MM.1S (cell line): Measurements from ENCODE around the gene FOXN3.

Experiments
- DNase-seq: peaks from one replicate; pipeline ENCODE4 v3.0.0-alpha.2; 2015
- H2AFZ ChIP-seq: fragments of 300-600 bp; sonication (generic); 2 replicates; pipeline ENCODE4 v1.6.0; 2016; ENCODE audit warnings: antibody characterized with exemption, low read length
- H3F3A ChIP-seq: fragments of 300-600 bp; sonication (generic); 2 replicates; pipeline ENCODE4 v1.6.1; 2016; ENCODE audit warnings: mild to moderate bottlenecking, antibody characterized with exemption, low read length, moderate library complexity, mixed read lengths; ENCODE audit not compliant: insufficient read depth
- H3K27ac ChIP-seq: fragments of 300-600 bp; sonication (generic); 2 replicates; pipeline ENCODE4 v1.5.1; 2016; ENCODE audit warnings: mild to moderate bottlenecking, low read length
- H3K27me3 ChIP-seq: fragments of 300-600 bp; sonication (generic); replicated peaks from 2 replicates; pipeline ENCODE4 v1.6.0; 2016; ENCODE audit warnings: low read length; ENCODE audit not compliant: insufficient read depth
- H3K36me3 ChIP-seq: fragments of 300-600 bp; sonication (generic); replicated peaks from 2 replicates; pipeline ENCODE4 v1.6.1; 2016; ENCODE audit warnings: mild to moderate bottlenecking, low read length, mixed read lengths; ENCODE audit not compliant: insufficient read depth
- H3K4me1 ChIP-seq: fragments of 300-600 bp; sonication (generic); 2 replicates; pipeline ENCODE4 v1.6.1; 2016; ENCODE audit warnings: low read length, mixed read lengths
- H3K4me2 ChIP-seq: fragments of 300-600 bp; sonication (generic); 2 replicates; pipeline ENCODE4 v1.6.0; 2016; ENCODE audit warnings: low read depth, low read length
- H3K4me3 ChIP-seq: fragments of 300-600 bp; sonication (generic); 2 replicates; pipeline ENCODE4 v1.5.1; 2016; ENCODE audit warnings: low read length, mixed read lengths
- H3K79me2 ChIP-seq: fragments of 300-600 bp; sonication (generic); 2 replicates; pipeline ENCODE4 v1.6.1; 2016; ENCODE audit warnings: mixed run types, low read length, mixed read lengths
- H3K9ac ChIP-seq: fragments of 300-600 bp; sonication (generic); 2 replicates; pipeline ENCODE4 v1.6.1; 2016; ENCODE audit warnings: low read length, mixed read lengths
- H3K9me2 ChIP-seq: fragments of 300-600 bp; sonication (generic); replicated peaks from 2 replicates; pipeline ENCODE4 v1.6.1; 2016; ENCODE audit warnings: mild to moderate bottlenecking, low read length, mixed read lengths; ENCODE audit not compliant: insufficient read depth
- H3K9me3 ChIP-seq: fragments of 300-600 bp; sonication (generic); replicated peaks from 2 replicates; pipeline ENCODE4 v1.6.1; 2016; ENCODE audit warnings: mild to moderate bottlenecking, low read length, mixed read lengths; ENCODE audit not compliant: insufficient read depth
- H4K20me1 ChIP-seq: fragments of 300-600 bp; sonication (generic); 2 replicates; pipeline ENCODE4 v1.6.1; 2016; ENCODE audit warnings: mild to moderate bottlenecking, low read length, moderate library complexity, mixed read lengths; ENCODE audit not compliant: insufficient read depth
- EZH2 ChIP-seq: fragments of 300-600 bp; sonication (generic); optimal IDR thresholded peaks from 2 replicates; pipeline ENCODE3; 2017; ENCODE audit warnings: low read depth, mild to moderate bottlenecking, antibody characterized with exemption, low read length, mixed read lengths
- EZH2phosphoT487 ChIP-seq: fragments of 300-600 bp; sonication (generic); IDR thresholded peaks from 2 replicates; pipeline ENCODE4 v1.6.1; 2018; ENCODE audit warnings: antibody characterized with exemption, low read length
- TF ChIP-seq, protein P1 (sequence below): fragments of 300-600 bp; sonication (generic); IDR thresholded peaks from 2 replicates; pipeline ENCODE4 v1.5.1; 2016; ENCODE audit warnings: antibody characterized with exemption, low read length, mixed read lengths

FOXN3 gene

GRCh38 chr14:89447182-89447944 lies 30.3 kb upstream of the FOXN3 start:
- H3K79me2 ChIP-seq: no peaks in the 10 kb centered on the region
- no peaks in the 10 kb centered on the region for H3F3A ChIP-seq
- H3K27ac ChIP-seq: no peak overlapping the region
- H3K4me3 ChIP-seq: no peak overlapping the region
- no peaks in the 10 kb centered on the region for H3K36me3 ChIP-seq
- H3K9ac ChIP-seq: no peak overlapping the region
- H3K4me1 ChIP-seq: peaks cover 23% of the 10 kb centered on the region
- H4K20me1 ChIP-seq: no peaks in the 10 kb centered on the region
- H3K4me2 ChIP-seq: no peak overlapping the region
- no peak overlapping the region for H2AFZ ChIP-seq
- H3K9me2 ChIP-seq: no peaks in the 10 kb centered on the region
- no peaks in the 10 kb centered on the region for H3K27me3 ChIP-seq
- DNase-seq: no peak
- no peak for TF ChIP-seq EZH2
- TF ChIP-seq EZH2phosphoT487: no peak
- TF ChIP-seq, protein P1, sequence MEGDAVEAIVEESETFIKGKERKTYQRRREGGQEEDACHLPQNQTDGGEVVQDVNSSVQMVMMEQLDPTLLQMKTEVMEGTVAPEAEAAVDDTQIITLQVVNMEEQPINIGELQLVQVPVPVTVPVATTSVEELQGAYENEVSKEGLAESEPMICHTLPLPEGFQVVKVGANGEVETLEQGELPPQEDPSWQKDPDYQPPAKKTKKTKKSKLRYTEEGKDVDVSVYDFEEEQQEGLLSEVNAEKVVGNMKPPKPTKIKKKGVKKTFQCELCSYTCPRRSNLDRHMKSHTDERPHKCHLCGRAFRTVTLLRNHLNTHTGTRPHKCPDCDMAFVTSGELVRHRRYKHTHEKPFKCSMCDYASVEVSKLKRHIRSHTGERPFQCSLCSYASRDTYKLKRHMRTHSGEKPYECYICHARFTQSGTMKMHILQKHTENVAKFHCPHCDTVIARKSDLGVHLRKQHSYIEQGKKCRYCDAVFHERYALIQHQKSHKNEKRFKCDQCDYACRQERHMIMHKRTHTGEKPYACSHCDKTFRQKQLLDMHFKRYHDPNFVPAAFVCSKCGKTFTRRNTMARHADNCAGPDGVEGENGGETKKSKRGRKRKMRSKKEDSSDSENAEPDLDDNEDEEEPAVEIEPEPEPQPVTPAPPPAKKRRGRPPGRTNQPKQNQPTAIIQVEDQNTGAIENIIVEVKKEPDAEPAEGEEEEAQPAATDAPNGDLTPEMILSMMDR: no peak
- H3K9me3 ChIP-seq: no peaks in the 10 kb centered on the region

- Histone ChIP-seq H3F3A (no peaks in the 10 kb centered on the region), H3K4me2 (no peak overlapping the region), H3K9me3 (no peaks in the 10 kb centered on the region), H2AFZ (no peak overlapping the region), H3K79me2 (no peaks in the 10 kb centered on the region), H3K9ac (no peak overlapping the region), H3K27ac (no peak overlapping the region), H3K4me3 (no peak overlapping the region), H3K27me3 (no peaks in the 10 kb centered on the region), H3K36me3 (no peaks in the 10 kb centered on the region), H4K20me1 (no peaks in the 10 kb centered on the region), H3K4me1 (peaks cover 23% of the 10 kb centered on the region), H3K9me2 (no peaks in the 10 kb centered on the region)
- DNase-seq: no peak
- TF ChIP-seq, protein P1: no peak
- no peak for TF ChIP-seq EZH2phosphoT487
- TF ChIP-seq EZH2: no peak
These were observed 28.4 kb upstream of the FOXN3 start for GRCh38 chr14:89445273-89445973.

DNA sequence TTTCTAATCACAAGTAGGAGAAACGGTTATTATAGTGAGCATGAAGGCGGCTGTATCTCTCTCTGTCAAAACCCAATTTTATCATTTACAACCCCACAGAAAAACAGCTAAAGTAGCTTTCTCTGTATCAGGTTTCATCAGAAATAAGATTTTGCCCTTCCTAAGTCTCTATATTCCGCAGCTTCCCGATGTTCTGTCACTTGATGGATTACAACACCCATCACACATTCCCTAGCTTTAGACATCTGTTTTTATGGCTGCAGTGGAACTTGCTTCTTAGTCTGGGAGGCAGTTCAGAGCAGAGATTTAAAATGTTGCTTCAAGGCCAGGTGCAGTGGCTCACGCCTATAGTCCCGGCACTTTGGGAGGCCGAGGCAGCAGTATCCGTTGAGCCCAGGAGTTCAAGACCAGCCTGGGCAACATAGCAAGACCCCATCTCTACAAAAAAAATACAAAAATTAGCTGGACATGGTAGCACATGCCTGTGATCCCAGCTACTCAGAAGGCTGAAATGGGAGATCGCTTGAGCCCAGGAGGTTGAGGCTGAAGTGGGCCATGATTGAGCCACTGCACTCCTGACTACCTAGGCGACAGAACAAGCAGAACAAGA lies 27.6 kb upstream of the FOXN3 start:
- no peak overlapping the region for H3K9ac ChIP-seq

More for the DNA sequence above, 27.6 kb upstream of the FOXN3 start:
- no peaks in the 10 kb centered on the region for H4K20me1 ChIP-seq
- no peak overlapping the region for H3K4me2 ChIP-seq
- H3K36me3 ChIP-seq: no peaks in the 10 kb centered on the region
- H3K79me2 ChIP-seq: no peaks in the 10 kb centered on the region
- H3F3A ChIP-seq: no peaks in the 10 kb centered on the region
- no peak overlapping the region for H2AFZ ChIP-seq
- peak overlapping the region; percentile 43; the same call in 1 of the 2 replicates for H3K27ac ChIP-seq
- no peaks in the 10 kb centered on the region for H3K27me3 ChIP-seq
- H3K4me3 ChIP-seq: no peak overlapping the region
- peaks cover 23% of the 10 kb centered on the region for H3K4me1 ChIP-seq
- TF ChIP-seq EZH2phosphoT487: no peak
- TF ChIP-seq, protein P1: no peak
- TF ChIP-seq EZH2: no peak
- no peak for DNase-seq
- no peaks in the 10 kb centered on the region for H3K9me3 ChIP-seq
- H3K9me2 ChIP-seq: no peaks in the 10 kb centered on the region
